ENCODE results near the gene NPLOC4. TPM values are rescaled to one million over a fixed set of nuclear protein-coding genes. Genes with fewer than 3 reads are reported as not detected.
A peak's percentile ranks its signal among the peaks of the same experiment; 100 is the strongest.

The NPLOC4 gene
- total and polyA plus RNA-seq, 9 of the 15 experiments (the other 6 are each of a cell fraction or from before 2014, with no cell fraction given): 1.5 to 116 (median 64.5) TPM

- TF ChIP-seq, protein P1, sequence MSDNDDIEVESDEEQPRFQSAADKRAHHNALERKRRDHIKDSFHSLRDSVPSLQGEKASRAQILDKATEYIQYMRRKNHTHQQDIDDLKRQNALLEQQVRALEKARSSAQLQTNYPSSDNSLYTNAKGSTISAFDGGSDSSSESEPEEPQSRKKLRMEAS (CRISPR knock-in tag; IDR thresholded peaks at IDR 0.05): peak; percentile 97
- TF ChIP-seq RBFOX2 (IDR thresholded peaks at IDR 0.05; ENCODE audit: low read depth, low read length) (0 out of 2 replicates have a peak, but pooled peaks have one; percentile 43), ZBTB8A (IDR thresholded peaks at IDR 0.05; ENCODE audit: partially characterized antibody) (no peak), ETS1 (conservative IDR thresholded peaks at IDR 0.05; ENCODE audit: control insufficient read depth, low read depth, low read length) (no peak), ARID3B (CRISPR knock-in tag; IDR thresholded peaks at IDR 0.05; ENCODE audit: borderline replicate concordance) (no peak), TRIM28 (IDR thresholded peaks at IDR 0.05) (no peak), ZNF511 (CRISPR knock-in tag; IDR thresholded peaks at IDR 0.05) (0 out of 2 replicates have a peak, but pooled peaks have one; percentile 23), ETV6 (IDR thresholded peaks at IDR 0.05; ENCODE audit: borderline replicate concordance in 1 of 2, low read depth in 2 of 2, low read length in 1 of 2) (no peak), ETV6 (CRISPR knock-in tag; IDR thresholded peaks at IDR 0.05; ENCODE audit: borderline replicate concordance) (peak; percentile 56; the same call in 1 of the 2 replicates)
- TF ChIP-seq, protein P2, sequence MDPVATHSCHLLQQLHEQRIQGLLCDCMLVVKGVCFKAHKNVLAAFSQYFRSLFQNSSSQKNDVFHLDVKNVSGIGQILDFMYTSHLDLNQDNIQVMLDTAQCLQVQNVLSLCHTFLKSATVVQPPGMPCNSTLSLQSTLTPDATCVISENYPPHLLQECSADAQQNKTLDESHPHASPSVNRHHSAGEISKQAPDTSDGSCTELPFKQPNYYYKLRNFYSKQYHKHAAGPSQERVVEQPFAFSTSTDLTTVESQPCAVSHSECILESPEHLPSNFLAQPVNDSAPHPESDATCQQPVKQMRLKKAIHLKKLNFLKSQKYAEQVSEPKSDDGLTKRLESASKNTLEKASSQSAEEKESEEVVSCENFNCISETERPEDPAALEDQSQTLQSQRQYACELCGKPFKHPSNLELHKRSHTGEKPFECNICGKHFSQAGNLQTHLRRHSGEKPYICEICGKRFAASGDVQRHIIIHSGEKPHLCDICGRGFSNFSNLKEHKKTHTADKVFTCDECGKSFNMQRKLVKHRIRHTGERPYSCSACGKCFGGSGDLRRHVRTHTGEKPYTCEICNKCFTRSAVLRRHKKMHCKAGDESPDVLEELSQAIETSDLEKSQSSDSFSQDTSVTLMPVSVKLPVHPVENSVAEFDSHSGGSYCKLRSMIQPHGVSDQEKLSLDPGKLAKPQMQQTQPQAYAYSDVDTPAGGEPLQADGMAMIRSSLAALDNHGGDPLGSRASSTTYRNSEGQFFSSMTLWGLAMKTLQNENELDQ (CRISPR knock-in tag; IDR thresholded peaks at IDR 0.05; ENCODE audit: borderline replicate concordance): no peak
- TF ChIP-seq, protein P3, sequence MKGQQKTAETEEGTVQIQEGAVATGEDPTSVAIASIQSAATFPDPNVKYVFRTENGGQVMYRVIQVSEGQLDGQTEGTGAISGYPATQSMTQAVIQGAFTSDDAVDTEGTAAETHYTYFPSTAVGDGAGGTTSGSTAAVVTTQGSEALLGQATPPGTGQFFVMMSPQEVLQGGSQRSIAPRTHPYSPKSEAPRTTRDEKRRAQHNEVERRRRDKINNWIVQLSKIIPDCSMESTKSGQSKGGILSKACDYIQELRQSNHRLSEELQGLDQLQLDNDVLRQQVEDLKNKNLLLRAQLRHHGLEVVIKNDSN (CRISPR knock-in tag; IDR thresholded peaks at IDR 0.05): peak; percentile 82
Observed at GRCh38 chr17:81684442-81684911, 47.6 kb upstream of the NPLOC4 start (continued).

Data from K562 (cell line).